ENCODE measurements around the gene TK2.
A peak's percentile ranks its signal among the peaks of the same experiment; 100 is the strongest.

The TK2 gene

GRCh38 chr16:66544016-66544757 lies 5.7 kb downstream of the TK2 start:
- no peak for DNase-seq (ENCODE audit: low read depth, low spot score)

GRCh38 chr16:66543541-66543940 lies 6.4 kb downstream of the TK2 start:
- no peak for DNase-seq (ENCODE audit: low read depth, low spot score)

GRCh38 chr16:66542396-66542795 lies 7.5 kb downstream of the TK2 start:
- no peak for DNase-seq (ENCODE audit: low read depth, low spot score)

GRCh38 chr16:66541388-66542355 lies 8.2 kb downstream of the TK2 start:
- DNase-seq (ENCODE audit: low read depth, low spot score): no peak

GRCh38 chr16:66539623-66540469 lies 10.1 kb downstream of the TK2 start:
- no peak for DNase-seq (ENCODE audit: low read depth, low spot score)

- no peak for DNase-seq (ENCODE audit: low read depth, low spot score)
Measured at GRCh38 chr16:66538910-66539309, 11.0 kb downstream of the TK2 start.

GRCh38 chr16:66537236-66537635 lies 12.7 kb downstream of the TK2 start:
- no peak for DNase-seq (ENCODE audit: low read depth, low spot score)

GRCh38 chr16:66536525-66536924 lies 13.4 kb downstream of the TK2 start:
- DNase-seq (ENCODE audit: low read depth, low spot score): no peak

- no peak for DNase-seq (ENCODE audit: low read depth, low spot score)
Measured at GRCh38 chr16:66534376-66534799, 15.5 kb downstream of the TK2 start.

GRCh38 chr16:66529475-66529874 lies 20.4 kb downstream of the TK2 start:
- DNase-seq (ENCODE audit: low read depth, low spot score): no peak

GRCh38 chr16:66528294-66528693 lies 21.6 kb downstream of the TK2 start:
- no peak for DNase-seq (ENCODE audit: low read depth, low spot score)

GRCh38 chr16:66525396-66526180 lies 24.3 kb downstream of the TK2 start:
- DNase-seq (ENCODE audit: low read depth, low spot score): no peak

GRCh38 chr16:66524601-66525164 lies 25.2 kb downstream of the TK2 start:
- DNase-seq (ENCODE audit: low read depth, low spot score): no peak

- no peak for DNase-seq (ENCODE audit: low read depth, low spot score)
Measured at GRCh38 chr16:66523861-66524354, 26.0 kb downstream of the TK2 start.

GRCh38 chr16:66522816-66523590 lies 26.9 kb downstream of the TK2 start:
- no peak for DNase-seq (ENCODE audit: low read depth, low spot score)

GRCh38 chr16:66521951-66522771 lies 27.8 kb downstream of the TK2 start:
- peak; percentile 75 for DNase-seq (ENCODE audit: low read depth, low spot score)

- DNase-seq (ENCODE audit: low read depth, low spot score): no peak
Measured at GRCh38 chr16:66521252-66521713, 28.6 kb downstream of the TK2 start.

GRCh38 chr16:66520406-66521170 lies 29.3 kb downstream of the TK2 start:
- no peak for DNase-seq (ENCODE audit: low read depth, low spot score)

Measured in activated CD4-positive, CD25-positive, alpha-beta regulatory T cell treated with anti-CD3 and anti-CD28 coated beads, Interleukin-2, amount 50 U/mL, for 16 hours (primary cell).